ENCODE measurements around the gene RCCD1. TPM values are rescaled to one million over a fixed set of nuclear protein-coding genes. Genes with fewer than 3 reads are reported as not detected.

Gene RCCD1
- total and polyA plus RNA-seq, 9 of the 15 experiments (the other 6 are each of a cell fraction or from before 2014, with no cell fraction given): 11.1 to 51.4 (median 24.7) TPM

- TF ChIP-seq RREB1 (CRISPR knock-in tag; IDR thresholded peaks at IDR 0.05): no peak
- no peak for TF ChIP-seq ZNF511 (CRISPR knock-in tag; IDR thresholded peaks at IDR 0.05)
- TF ChIP-seq BDP1 (IDR thresholded peaks at IDR 0.05; ENCODE audit: insufficient read depth, insufficient read length): no peak
- TF ChIP-seq BRD4 (IDR thresholded peaks at IDR 0.05): no peak
- TF ChIP-seq TCF3 (CRISPR knock-in tag; IDR thresholded peaks at IDR 0.05): 0 out of 2 replicates have a peak, but pooled peaks have one; percentile 30
- TF ChIP-seq JUNB (CRISPR knock-in tag; conservative IDR thresholded peaks at IDR 0.05): no peak
- TF ChIP-seq AFF1 (IDR thresholded peaks at IDR 0.05; ENCODE audit: low read depth in 1 of 2, partially characterized antibody in 2 of 2): peak in 1 of 2 experiments; percentile 44
- peak; percentile 62; the same call in 1 of the 2 replicates for TF ChIP-seq MAFK (IDR thresholded peaks at IDR 0.05; ENCODE audit: low read length)
- peak; percentile 84 for TF ChIP-seq FOSL1 (tag; conservative IDR thresholded peaks at IDR 0.05)
- TF ChIP-seq, protein P1, sequence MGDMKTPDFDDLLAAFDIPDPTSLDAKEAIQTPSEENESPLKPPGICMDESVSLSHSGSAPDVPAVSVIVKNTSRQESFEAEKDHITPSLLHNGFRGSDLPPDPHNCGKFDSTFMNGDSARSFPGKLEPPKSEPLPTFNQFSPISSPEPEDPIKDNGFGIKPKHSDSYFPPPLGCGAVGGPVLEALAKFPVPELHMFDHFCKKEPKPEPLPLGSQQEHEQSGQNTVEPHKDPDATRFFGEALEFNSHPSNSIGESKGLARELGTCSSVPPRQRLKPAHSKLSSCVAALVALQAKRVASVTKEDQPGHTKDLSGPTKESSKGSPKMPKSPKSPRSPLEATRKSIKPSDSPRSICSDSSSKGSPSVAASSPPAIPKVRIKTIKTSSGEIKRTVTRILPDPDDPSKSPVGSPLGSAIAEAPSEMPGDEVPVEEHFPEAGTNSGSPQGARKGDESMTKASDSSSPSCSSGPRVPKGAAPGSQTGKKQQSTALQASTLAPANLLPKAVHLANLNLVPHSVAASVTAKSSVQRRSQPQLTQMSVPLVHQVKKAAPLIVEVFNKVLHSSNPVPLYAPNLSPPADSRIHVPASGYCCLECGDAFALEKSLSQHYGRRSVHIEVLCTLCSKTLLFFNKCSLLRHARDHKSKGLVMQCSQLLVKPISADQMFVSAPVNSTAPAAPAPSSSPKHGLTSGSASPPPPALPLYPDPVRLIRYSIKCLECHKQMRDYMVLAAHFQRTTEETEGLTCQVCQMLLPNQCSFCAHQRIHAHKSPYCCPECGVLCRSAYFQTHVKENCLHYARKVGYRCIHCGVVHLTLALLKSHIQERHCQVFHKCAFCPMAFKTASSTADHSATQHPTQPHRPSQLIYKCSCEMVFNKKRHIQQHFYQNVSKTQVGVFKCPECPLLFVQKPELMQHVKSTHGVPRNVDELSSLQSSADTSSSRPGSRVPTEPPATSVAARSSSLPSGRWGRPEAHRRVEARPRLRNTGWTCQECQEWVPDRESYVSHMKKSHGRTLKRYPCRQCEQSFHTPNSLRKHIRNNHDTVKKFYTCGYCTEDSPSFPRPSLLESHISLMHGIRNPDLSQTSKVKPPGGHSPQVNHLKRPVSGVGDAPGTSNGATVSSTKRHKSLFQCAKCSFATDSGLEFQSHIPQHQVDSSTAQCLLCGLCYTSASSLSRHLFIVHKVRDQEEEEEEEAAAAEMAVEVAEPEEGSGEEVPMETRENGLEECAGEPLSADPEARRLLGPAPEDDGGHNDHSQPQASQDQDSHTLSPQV (IDR thresholded peaks at IDR 0.05): peak; percentile 93
- peak; percentile 61 for TF ChIP-seq SMARCE1 (IDR thresholded peaks at IDR 0.05)
- peak; percentile 47; the same call in 1 of the 2 replicates for TF ChIP-seq ZBTB7A (IDR thresholded peaks at IDR 0.05; ENCODE audit: borderline replicate concordance, control insufficient read depth, low read depth, low read length)
Observed at GRCh38 chr15:90915808-90916440, 38.8 kb upstream of the RCCD1 start (continued).

Data from K562 (cell line).